H1 (cell line): ENCODE data around the gene FAU. TPM values are rescaled to one million over a fixed set of nuclear protein-coding genes. Genes with fewer than 3 reads are reported as not detected.
A peak's percentile ranks its signal among the peaks of the same experiment; 100 is the strongest.

Experiments used
- CTCF ChIA-PET: fragments of 300-600 bp; sonication (Branson Sonifier 250); formaldehyde crosslinking; loops from one replicate; lab custom pipeline; 2021; ENCODE audit not compliant: partially characterized antibody; lab: Charles Lee
- POLR2A ChIA-PET: fragments of 300-600 bp; sonication (Branson Sonifier 250); formaldehyde crosslinking; loops from one replicate; lab custom pipeline; 2021; ENCODE audit warnings: inconsistent platforms; ENCODE audit not compliant: partially characterized antibody; lab: Charles Lee
- DNase-seq, 2 experiments: peaks; one replicate each; pipeline versions ENCODE4 v3.0.0 to v3.0.0-alpha.2; 2010 to 2022; ENCODE audit warnings: low spot score in 2 of 2, low read depth in 1 of 2, mixed read lengths in 1 of 2
- FAIRE-seq: peaks from 2 replicates; lab custom pipeline; 2011; peaks lifted over from hg19 to GRCh38; lab: Jason Lieb, UNC
- H2AFZ ChIP-seq: 2 replicates; pipeline ENCODE4 v1.8.1; 2012; ENCODE audit warnings: low read length, inconsistent platforms
- H2AK5ac ChIP-seq: 2 replicates; pipeline ENCODE4 v1.6.1; 2013; ENCODE audit warnings: low read depth, low read length
- H2BK120ac ChIP-seq: replicated peaks from 2 replicates; pipeline ENCODE3; 2013; ENCODE audit warnings: low read depth, low read length, inconsistent platforms
- H2BK12ac ChIP-seq: 2 replicates; pipeline ENCODE4 v1.6.1; 2013; ENCODE audit warnings: low read depth, low read length
- H2BK15ac ChIP-seq: 2 replicates; pipeline ENCODE4 v1.6.1; 2013; ENCODE audit warnings: low read length
- H2BK20ac ChIP-seq: 2 replicates; pipeline ENCODE4 v1.6.1; 2013; ENCODE audit warnings: low read length
- H2BK5ac ChIP-seq: 2 replicates; pipeline ENCODE4 v1.6.1; 2013; ENCODE audit warnings: low read depth, low read length
- H3K14ac ChIP-seq: 2 replicates; pipeline ENCODE4 v1.6.1; 2013; ENCODE audit warnings: inconsistent platforms; ENCODE audit not compliant: insufficient read length
- H3K18ac ChIP-seq: 2 replicates; pipeline ENCODE4 v1.6.1; 2013; ENCODE audit warnings: low read length; ENCODE audit errors: extremely low read depth
- H3K23ac ChIP-seq: 2 replicates; pipeline ENCODE4 v1.6.1; 2013; ENCODE audit warnings: inconsistent platforms; ENCODE audit not compliant: insufficient read length
- H3K23me2 ChIP-seq: 2 replicates; pipeline ENCODE4 v1.6.1; 2013; ENCODE audit warnings: low read depth, low read length
- H3K27ac ChIP-seq: 2 replicates; pipeline ENCODE4 v1.6.1; 2011; ENCODE audit warnings: low read depth, low read length, inconsistent platforms
- H3K27me3 ChIP-seq, 4 experiments: replicated peaks in 1 of 4; 1 replicate in 1 of 4; 2 replicates in 3 of 4; pipeline versions ENCODE4 v1.6.1 to v1.8.1; 2011 to 2013; ENCODE audit warnings: low read length in 3 of 4, mild to moderate bottlenecking in 3 of 4, inconsistent platforms in 2 of 4, mixed read lengths in 2 of 4, moderate library complexity in 1 of 4; ENCODE audit not compliant: control insufficient read depth in 3 of 4, insufficient read depth in 3 of 4; ENCODE audit errors: extremely low read depth in 1 of 4
- H3K36me3 ChIP-seq, 4 experiments: 2 replicates each; pipeline versions ENCODE4 v1.6.1 to v1.8.1; 2011 to 2013; ENCODE audit warnings: mild to moderate bottlenecking in 4 of 4, low read length in 3 of 4, moderate library complexity in 2 of 4, control low read depth in 1 of 4, inconsistent platforms in 1 of 4; ENCODE audit not compliant: insufficient read depth in 4 of 4, control insufficient read depth in 2 of 4
- H3K4ac ChIP-seq: replicated peaks from 2 replicates; pipeline ENCODE3; 2013; ENCODE audit warnings: low read length, low read depth, mixed read lengths, inconsistent platforms; ENCODE audit not compliant: insufficient read length
- H3K4me1 ChIP-seq, 4 experiments: replicated peaks in 1 of 4; 1 replicate in 1 of 4; 2 replicates in 3 of 4; pipeline versions ENCODE4 v1.6.1 to v1.8.1; 2011 to 2013; ENCODE audit warnings: low read length in 3 of 4, inconsistent platforms in 2 of 4, mixed read lengths in 1 of 4; ENCODE audit not compliant: insufficient read depth in 4 of 4, control insufficient read depth in 3 of 4
- H3K4me2 ChIP-seq, 2 experiments: 2 replicates each; pipeline versions ENCODE4 v1.6.1 to v1.8.1; 2011 to 2013; ENCODE audit warnings: low read depth in 2 of 2, low read length in 2 of 2, control low read depth in 1 of 2, inconsistent platforms in 1 of 2, mild to moderate bottlenecking in 1 of 2; ENCODE audit not compliant: insufficient read depth in 1 of 2
- H3K4me3 ChIP-seq, 4 experiments: fragments of 200-600, 300-600 bp in 1 of 4; sonication (generic), shearing (Covaris generic), sonication (Bioruptor Twin) in 1 of 4; 2 replicates each; pipeline versions ENCODE4 v1.5.1 to v1.8.1; 2011 to 2016; ENCODE audit warnings: low read length in 4 of 4, low read depth in 3 of 4, control low read depth in 2 of 4, inconsistent platforms in 2 of 4, mild to moderate bottlenecking in 2 of 4, mixed read lengths in 1 of 4, moderate library complexity in 1 of 4; ENCODE audit not compliant: insufficient read depth in 2 of 4; ENCODE audit errors: extremely low read depth in 1 of 4
- H3K56ac ChIP-seq: replicated peaks from 2 replicates; pipeline ENCODE3; 2013; ENCODE audit warnings: low read depth, mild to moderate bottlenecking, mixed read lengths, low read length, inconsistent platforms; ENCODE audit not compliant: insufficient read length
- H3K79me1 ChIP-seq: 2 replicates; pipeline ENCODE4 v1.6.1; 2013; ENCODE audit warnings: low read depth, low read length, control low read depth
- H3K79me2 ChIP-seq, 2 experiments: 2 replicates each; pipeline versions ENCODE4 v1.6.1 to v1.8.1; 2012 to 2013; ENCODE audit warnings: low read length in 2 of 2, mild to moderate bottlenecking in 2 of 2, inconsistent platforms in 1 of 2; ENCODE audit not compliant: insufficient read depth in 2 of 2, control insufficient read depth in 1 of 2
- H3K9ac ChIP-seq, 4 experiments: replicated peaks in 1 of 4; 1 replicate in 1 of 4; 2 replicates in 3 of 4; pipeline versions ENCODE4 v1.6.1 to v1.8.1; 2011 to 2013; ENCODE audit warnings: low read depth in 3 of 4, low read length in 3 of 4, control low read depth in 2 of 4, mild to moderate bottlenecking in 2 of 4, moderate library complexity in 2 of 4, inconsistent platforms in 1 of 4; ENCODE audit errors: extremely low read depth in 1 of 4
- H3K9me3 ChIP-seq, 2 experiments: 2 replicates each; pipeline versions ENCODE4 v1.6.1 to v1.8.1; 2012 to 2013; ENCODE audit warnings: mild to moderate bottlenecking in 2 of 2, moderate library complexity in 2 of 2, control low read depth in 1 of 2, inconsistent platforms in 1 of 2, low read depth in 1 of 2, low read length in 1 of 2, mixed read lengths in 1 of 2; ENCODE audit not compliant: insufficient read depth in 2 of 2
- H4K20me1 ChIP-seq, 2 experiments: replicated peaks in 1 of 2; 2 replicates each; pipeline versions ENCODE3 to v1.8.1; 2011 to 2013; ENCODE audit warnings: inconsistent platforms in 2 of 2, low read length in 2 of 2, mild to moderate bottlenecking in 1 of 2; ENCODE audit not compliant: insufficient read depth in 2 of 2, control insufficient read depth in 1 of 2
- H4K5ac ChIP-seq: 2 replicates; pipeline ENCODE4 v1.6.1; 2013; ENCODE audit warnings: low read length, low read depth, mixed read lengths, inconsistent platforms; ENCODE audit not compliant: insufficient read length
- H4K8ac ChIP-seq: 2 replicates; pipeline ENCODE4 v1.8.0; 2013; ENCODE audit warnings: mild to moderate bottlenecking, moderate library complexity, low read length, inconsistent platforms; ENCODE audit not compliant: insufficient read depth; ENCODE audit errors: extremely low read depth
- H4K91ac ChIP-seq: replicated peaks from 2 replicates; pipeline ENCODE3; 2013; ENCODE audit warnings: low read length, mixed read lengths, inconsistent platforms; ENCODE audit not compliant: insufficient read length
- ATF2 ChIP-seq: IDR thresholded peaks from 2 replicates; pipeline ENCODE4 v1.6.1; 2012; ENCODE audit warnings: low read length, inconsistent platforms
- CBX5 ChIP-seq: fragments of 300-800, 300-1000 bp; sonication (generic); IDR thresholded peaks from 2 replicates; pipeline ENCODE4 v1.7.1; 2016; ENCODE audit warnings: antibody characterized with exemption, low read length, low read depth
- CBX8 ChIP-seq: fragments of 300-800, 300-1000 bp; sonication (generic); IDR thresholded peaks from 2 replicates; pipeline ENCODE4 v1.7.1; 2016; ENCODE audit warnings: low read depth, low read length, borderline replicate concordance
- POLR2A ChIP-seq, 2 experiments: IDR thresholded peaks; 1 replicate in 1 of 2; 2 replicates in 1 of 2; pipeline ENCODE4 v1.6.1; 2011; ENCODE audit warnings: low read depth in 2 of 2, low read length in 2 of 2, mild to moderate bottlenecking in 2 of 2; ENCODE audit errors: control extremely low read depth in 1 of 2
- WGBS, 2 experiments: shearing (Covaris generic) in 1 of 2; methylation state at CpG; one replicate each; pipeline versions ENCODE4 v1.1.6 to v1.1.7; 2013 to 2015; ENCODE audit warnings: low lambda C conversion rate in 2 of 2, mixed read lengths in 2 of 2, inconsistent platforms in 1 of 2, low coverage in 1 of 2, missing lambda C conversion rate in 1 of 2; ENCODE audit not compliant: insufficient replicate concordance in 2 of 2, insufficient coverage in 1 of 2, insufficient read length in 1 of 2; ENCODE audit errors: extremely low coverage in 1 of 2, missing lambda C conversion rate in 1 of 2; 5-methylcytosine and 5-hydroxymethylcytosine counted together
- polyA plus RNA-seq, 7 experiments: library from polyadenylated mRNA; depleted of rRNA in 3 of 7; stranded (reverse) in 5 of 7; unstranded in 2 of 7; fragments of >200 nt in 5 of 7; fragments of 200-250 nt in 2 of 7; gene quantifications; 1 replicate in 5 of 7; 2 replicates in 1 of 7; 4 replicates in 1 of 7; pipeline versions ENCODE4 v1.2.1 to v1.2.3, GENCODE V29; 2011 to 2013; ENCODE audit warnings: missing spikeins in 2 of 7, mixed read lengths in 2 of 7
- total RNA-seq: library from RNA; stranded (reverse); fragmentation: NEBNext Ultra II Directional; extraction: Animal tissue kit (Norgen Biotek cat#: 25700); gene quantifications from 2 replicates; pipeline ENCODE4 v1.2.1, GENCODE V29; 2021

The FAU gene
- total and polyA plus RNA-seq, 2 of the 8 experiments (the other 6 are each of a cell fraction or from before 2014, with no cell fraction given): 826 to 896 TPM

- H2BK12ac ChIP-seq: no peak overlapping the region
- no peak overlapping the region for H2BK15ac ChIP-seq
- H3K18ac ChIP-seq: no peak overlapping the region
- H3K4me2 ChIP-seq: no peak overlapping the region
- no peak for FAIRE-seq
- POLR2A ChIA-PET: interaction anchor here (0.6 to 15.8 kb wide), 10 partner anchors 8 to 254 kb away, joined by 3 to 305 read pairs (median 4); partner anchors contain the start of genes CDCA5, FAU, MRPL49 and SYVN1
- no peak overlapping the region for H2BK120ac ChIP-seq
- CTCF ChIA-PET: interaction anchor here (0.6 to 9.5 kb wide), 10 partner anchors 11 to 91 kb away, joined by 3 to 71 read pairs (median 6); partner anchors contain the start of genes CAPN1, TM7SF2 and ZNHIT2
- no peaks in the 10 kb centered on the region for H3K9me3 ChIP-seq
- H3K23me2 ChIP-seq: peaks cover 2% of the 10 kb centered on the region
- H3K9ac ChIP-seq: no peak overlapping the region
- H3K27ac ChIP-seq: no peak overlapping the region
- no peak overlapping the region for H3K4me3 ChIP-seq
- H3K56ac ChIP-seq: no peak overlapping the region
- no peak overlapping the region for H2BK20ac ChIP-seq
- DNase-seq: no peak
- no peak overlapping the region for H4K91ac ChIP-seq
- peaks cover 0 to 19% of the 10 kb centered on the region in 2 experiments; a peak in 2 of 4 replicates for H3K79me2 ChIP-seq
- H3K4ac ChIP-seq: no peak overlapping the region
- H3K79me1 ChIP-seq: no peaks in the 10 kb centered on the region; the same call in 1 of the 2 replicates
- H3K27me3 ChIP-seq: no peaks in the 10 kb centered on the region
- peaks cover 0 to 7% (median 6%) of the 10 kb centered on the region in 4 experiments; a peak in 6 of 7 replicates for H3K4me1 ChIP-seq
- H4K5ac ChIP-seq: no peak overlapping the region
- H3K36me3 ChIP-seq: peaks cover 19 to 66% (median 57%) of the 10 kb centered on the region in 4 experiments
- TF ChIP-seq CBX5 (no peak), ATF2 (no peak), CBX8 (no peak), POLR2A (IDR thresholded peaks at IDR 0.05; ENCODE audit: control extremely low read depth in 1 of 2, low read depth in 2 of 2, low read length in 2 of 2) (peak in 1 of 2 experiments; percentile 22; a peak in 1 of 3 replicates)
- peaks cover 0 to 12% of the 10 kb centered on the region in 2 experiments for H4K20me1 ChIP-seq
- H2AK5ac ChIP-seq: no peak overlapping the region
- H4K8ac ChIP-seq: no peak overlapping the region
- H2AFZ ChIP-seq: no peak overlapping the region
- 89% methylated on average over 15 of the region's 15 CpGs; no CpG with 5 or more reads in 1 of the 2 experiments for WGBS, 2 experiments
- H3K14ac ChIP-seq: no peak overlapping the region
- no peak overlapping the region for H3K23ac ChIP-seq
- no peak overlapping the region for H2BK5ac ChIP-seq
Measured at GRCh38 chr11:65128182-65129145, 6.5 kb upstream of the FAU start.
